Muscle layer of colon (tissue), 2 donors: Measurements from ENCODE around the gene IRX3.

ENCODE experiments used
- H3K27ac ChIP-seq: one replicate; pipeline ENCODE4 v1.7.0; 2013; ENCODE audit warnings: low read depth, mild to moderate bottlenecking, low read length, moderate library complexity
- H3K27me3 ChIP-seq, 2 donors: one replicate each; pipeline ENCODE4 v1.7.0; 2013; ENCODE audit warnings: low read length in 2 of 2, mild to moderate bottlenecking in 2 of 2; ENCODE audit not compliant: insufficient read depth in 2 of 2, control insufficient read depth in 1 of 2
- H3K36me3 ChIP-seq: one replicate; pipeline ENCODE4 v1.7.0; 2013; ENCODE audit warnings: mild to moderate bottlenecking, low read length; ENCODE audit not compliant: insufficient read depth
- H3K4me1 ChIP-seq: one replicate; pipeline ENCODE4 v1.7.0; 2013; ENCODE audit warnings: mild to moderate bottlenecking, low read length; ENCODE audit not compliant: insufficient read depth
- H3K4me3 ChIP-seq, 2 donors: one replicate each; pipeline ENCODE4 v1.7.0; 2013; ENCODE audit warnings: low read length in 2 of 2, low read depth in 1 of 2, mild to moderate bottlenecking in 1 of 2, moderate library complexity in 1 of 2
- H3K9ac ChIP-seq: one replicate; pipeline ENCODE4 v1.7.0; 2013; ENCODE audit warnings: low read length
- H3K9me3 ChIP-seq: one replicate; pipeline ENCODE4 v1.7.0; 2013; ENCODE audit warnings: mild to moderate bottlenecking, low read length
- donor health status: abdominal sarcoma.
- donor health status: Adenocarcinoma of cecum.

IRX3 gene

GRCh38 chr16:54282928-54283724, 3.5 kb downstream of the IRX3 start:
- Histone ChIP-seq H3K27me3 (peaks cover 34 to 61% of the 10 kb centered on the region in 2 donors), H3K27ac (no peak overlapping the region), H3K9me3 (no peaks in the 10 kb centered on the region), H3K9ac (no peak overlapping the region), H3K36me3 (no peaks in the 10 kb centered on the region), H3K4me3 (no peak overlapping the region), H3K4me1 (peaks cover 7% of the 10 kb centered on the region)

- no peaks in the 10 kb centered on the region for H3K36me3 ChIP-seq
- H3K9ac ChIP-seq, result no peak overlapping the region
- no peak overlapping the region for H3K27ac ChIP-seq
- H3K4me3 ChIP-seq, result no peak overlapping the region
- H3K9me3 ChIP-seq, result no peaks in the 10 kb centered on the region
- H3K27me3 ChIP-seq, result peaks cover 30 to 54% of the 10 kb centered on the region in 2 donors
- peaks cover 2% of the 10 kb centered on the region for H3K4me1 ChIP-seq
Measured at GRCh38 chr16:54282202-54282927, 4.2 kb downstream of the IRX3 start.

GRCh38 chr16:54281535-54282201, 4.9 kb downstream of the IRX3 start:
- Histone ChIP-seq H3K4me1 (no peaks in the 10 kb centered on the region), H3K27me3 (peaks cover 30 to 48% of the 10 kb centered on the region in 2 donors), H3K27ac (no peak overlapping the region), H3K9ac (no peak overlapping the region), H3K36me3 (no peaks in the 10 kb centered on the region), H3K9me3 (no peaks in the 10 kb centered on the region), H3K4me3 (no peak overlapping the region)

- H3K27ac ChIP-seq, result no peak overlapping the region
- no peaks in the 10 kb centered on the region for H3K4me1 ChIP-seq
- no peaks in the 10 kb centered on the region for H3K36me3 ChIP-seq
- no peak overlapping the region for H3K9ac ChIP-seq
- H3K9me3 ChIP-seq, result no peaks in the 10 kb centered on the region
- peaks cover 30 to 44% of the 10 kb centered on the region in 2 donors for H3K27me3 ChIP-seq
- no peak overlapping the region for H3K4me3 ChIP-seq
Measured at GRCh38 chr16:54280751-54281150, 5.8 kb downstream of the IRX3 start.

- no peak overlapping the region for H3K27ac ChIP-seq
- no peak overlapping the region for H3K9ac ChIP-seq
- no peaks in the 10 kb centered on the region for H3K4me1 ChIP-seq
Measured at GRCh38 chr16:54277845-54278703, 8.5 kb downstream of the IRX3 start.

GRCh38 chr16:54275956-54276355, 10.6 kb downstream of the IRX3 start:
- Histone ChIP-seq H3K4me1 (no peaks in the 10 kb centered on the region), H3K9ac (no peak overlapping the region), H3K27ac (no peak overlapping the region), H3K4me3 (no peak overlapping the region), H3K36me3 (no peaks in the 10 kb centered on the region), H3K9me3 (no peaks in the 10 kb centered on the region), H3K27me3 (no peaks in the 10 kb centered on the region)

More at GRCh38 chr16:54277845-54278703, 8.5 kb downstream of the IRX3 start:
- Histone ChIP-seq H3K36me3 (no peaks in the 10 kb centered on the region), H3K9me3 (no peaks in the 10 kb centered on the region), H3K27me3 (peaks cover 17 to 18% of the 10 kb centered on the region in 2 donors), H3K4me3 (no peak overlapping the region)

- Histone ChIP-seq H3K4me3 (no peak overlapping the region), H3K9ac (no peak overlapping the region), H3K27ac (no peak overlapping the region), H3K36me3 (no peaks in the 10 kb centered on the region), H3K4me1 (no peaks in the 10 kb centered on the region), H3K27me3 (no peaks in the 10 kb centered on the region), H3K9me3 (no peaks in the 10 kb centered on the region)
Measured at GRCh38 chr16:54273566-54273965, 13.0 kb downstream of the IRX3 start.

- Histone ChIP-seq H3K27ac (no peak overlapping the region), H3K27me3 (no peaks in the 10 kb centered on the region), H3K4me3 (no peak overlapping the region), H3K9me3 (no peaks in the 10 kb centered on the region), H3K36me3 (no peaks in the 10 kb centered on the region), H3K4me1 (no peaks in the 10 kb centered on the region), H3K9ac (no peak overlapping the region)
Measured at GRCh38 chr16:54270711-54271110, 15.9 kb downstream of the IRX3 start.

GRCh38 chr16:54269461-54269860, 17.1 kb downstream of the IRX3 start:
- Histone ChIP-seq H3K4me3 (no peak overlapping the region), H3K27ac (no peak overlapping the region), H3K27me3 (no peaks in the 10 kb centered on the region), H3K4me1 (no peaks in the 10 kb centered on the region), H3K9me3 (no peaks in the 10 kb centered on the region), H3K36me3 (no peaks in the 10 kb centered on the region), H3K9ac (no peak overlapping the region)

- H3K9me3 ChIP-seq, result no peaks in the 10 kb centered on the region
- H3K9ac ChIP-seq, result no peak overlapping the region
- H3K4me3 ChIP-seq, result no peak overlapping the region
- no peaks in the 10 kb centered on the region for H3K36me3 ChIP-seq
- no peaks in the 10 kb centered on the region for H3K27me3 ChIP-seq
- H3K4me1 ChIP-seq, result no peaks in the 10 kb centered on the region
- no peak overlapping the region for H3K27ac ChIP-seq
Measured at GRCh38 chr16:54268766-54269165, 17.8 kb downstream of the IRX3 start.

GRCh38 chr16:54268340-54268739, 18.2 kb downstream of the IRX3 start:
- Histone ChIP-seq H3K27me3 (no peaks in the 10 kb centered on the region), H3K9me3 (no peaks in the 10 kb centered on the region), H3K9ac (no peak overlapping the region), H3K27ac (no peak overlapping the region), H3K4me3 (no peak overlapping the region), H3K4me1 (no peaks in the 10 kb centered on the region), H3K36me3 (no peaks in the 10 kb centered on the region)
